Fibroblast of skin of abdomen (primary cell): ENCODE measurements around the gene WEE1.
"Not testable (repeated sequence)": the region's sequence is repeated elsewhere in the genome, so short reads cannot be mapped to it uniquely, and the experiment has no call there.

ENCODE experiments used
- DNase-seq: peaks from one replicate; pipeline ENCODE4 v3.0.0-alpha.2; 2013

The WEE1 gene

GRCh38 chr11:9600166-9600565, 26.7 kb downstream of the WEE1 start:
- no peak for DNase-seq

GRCh38 chr11:9600644-9601036, 27.2 kb downstream of the WEE1 start:
- DNase-seq, result no peak

DNA sequence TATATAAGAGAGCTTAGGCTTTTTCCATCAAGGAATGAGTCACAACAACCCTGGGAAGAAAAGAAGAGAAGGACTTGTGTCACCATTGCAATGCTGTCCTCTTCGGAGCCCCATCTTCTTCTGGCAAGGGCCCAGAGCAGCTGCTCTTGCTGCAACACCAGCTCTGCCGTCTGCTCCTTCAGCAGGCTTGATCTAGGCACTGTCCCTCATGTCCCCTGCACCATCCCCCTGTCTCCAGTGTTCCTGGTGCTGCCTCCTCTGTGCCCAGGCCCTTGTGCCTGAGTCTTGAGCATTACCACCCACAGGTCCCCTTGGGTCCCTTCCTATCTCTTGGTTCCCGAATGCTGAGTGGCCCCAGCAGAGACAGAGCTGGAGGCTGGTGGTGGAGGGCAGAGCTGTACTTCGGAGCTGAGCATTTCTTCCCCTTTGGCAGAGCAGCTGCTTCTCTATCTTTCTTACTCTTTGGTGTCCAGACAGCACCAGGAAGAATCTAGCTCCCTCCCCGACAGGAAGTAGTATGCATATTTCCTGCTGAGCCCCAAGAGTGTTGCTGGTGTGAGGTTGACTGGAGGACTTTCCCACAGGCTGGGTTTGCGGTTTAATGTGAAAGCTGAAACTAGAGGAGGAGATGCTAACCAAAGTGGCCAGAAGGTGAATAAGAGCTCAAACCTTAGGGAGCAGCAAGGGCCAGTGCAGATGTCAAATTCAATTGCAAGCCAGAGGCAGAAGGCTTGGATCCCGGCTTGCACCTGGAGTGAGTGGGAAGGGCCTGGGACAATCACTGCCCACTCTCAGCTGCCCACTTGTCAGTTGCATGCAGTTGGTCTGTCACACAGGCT, 27.8 kb downstream of the WEE1 start:
- DNase-seq, result peak; percentile 82

DNA sequence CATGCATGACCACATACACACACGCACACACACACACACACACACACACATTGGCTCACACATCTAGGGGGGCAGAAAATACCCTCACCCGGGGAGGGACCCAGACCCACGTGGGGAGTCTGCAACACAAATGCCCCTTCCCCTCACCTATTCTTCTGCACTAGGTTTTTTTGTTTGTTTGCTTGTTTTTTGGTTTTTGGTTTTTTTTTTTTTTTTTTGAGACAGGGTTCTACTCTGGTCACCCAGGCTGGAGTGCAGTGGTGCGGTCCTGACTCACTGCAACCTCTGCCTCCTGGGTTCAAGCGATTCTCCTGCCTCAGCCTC, 28.4 kb downstream of the WEE1 start:
- DNase-seq, result no peak

DNA sequence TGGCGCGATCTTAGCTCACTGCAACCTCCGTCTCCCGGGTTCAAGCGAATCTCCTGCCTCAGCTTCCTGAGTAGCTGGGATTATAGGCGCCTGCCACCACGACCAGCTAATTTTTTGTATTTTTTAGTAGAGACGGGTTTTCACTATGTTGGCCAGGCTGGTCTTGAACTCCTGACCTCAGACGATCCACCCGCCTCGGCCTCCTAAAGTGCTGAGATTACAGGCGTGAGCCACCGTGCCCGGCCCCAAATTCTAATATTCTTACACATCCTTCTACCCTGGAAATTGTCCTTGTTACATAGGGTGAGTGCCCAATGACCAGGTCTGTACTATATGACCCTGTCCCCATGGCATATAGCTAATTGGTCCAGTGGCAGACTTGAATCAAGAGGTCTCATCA, 29.7 kb downstream of the WEE1 start:
- not testable (repeated sequence) for DNase-seq

DNA sequence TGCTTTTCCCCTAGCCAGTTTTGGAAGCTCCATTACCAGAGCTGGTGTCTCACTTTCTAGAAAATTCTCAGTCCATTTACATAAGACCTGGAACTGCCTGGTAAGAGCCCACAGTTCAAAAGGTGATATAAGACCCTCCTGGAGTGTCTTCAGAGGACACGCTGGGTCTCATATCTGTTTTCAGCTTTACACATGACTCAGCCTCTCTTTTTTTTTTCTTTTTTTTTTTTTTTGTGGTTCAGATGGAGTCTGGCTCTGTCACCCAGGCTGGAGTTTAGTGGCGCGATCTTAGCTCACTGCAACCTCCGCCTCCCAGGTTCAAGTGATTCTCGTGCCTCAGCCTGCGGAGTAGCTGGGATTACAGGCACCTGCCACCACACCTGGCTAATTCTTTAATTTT, 30.7 kb downstream of the WEE1 start:
- DNase-seq, result no peak

DNA sequence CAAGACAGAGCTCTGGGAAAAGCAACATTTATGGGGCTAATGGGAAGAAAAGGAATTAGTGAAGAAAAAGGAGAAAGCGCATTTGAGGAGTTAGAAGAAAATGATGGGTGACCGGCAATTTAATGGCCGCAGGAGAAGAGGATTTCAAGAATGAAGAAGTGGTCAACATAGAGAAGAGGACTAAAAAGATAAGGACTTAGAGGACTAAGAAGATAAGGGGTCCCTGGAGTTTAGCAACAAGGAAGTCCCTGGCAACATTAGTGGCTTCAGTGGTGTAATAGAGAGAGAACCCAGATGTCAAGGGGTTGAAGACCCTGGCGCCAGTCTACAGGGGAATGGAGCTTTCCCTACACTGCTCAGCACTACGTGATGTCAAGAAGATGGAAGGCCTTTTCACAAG, 32.3 kb downstream of the WEE1 start:
- no peak for DNase-seq

- DNase-seq, result no peak
Measured at GRCh38 chr11:9606809-9607510, 33.5 kb downstream of the WEE1 start.

- DNase-seq, result no peak
Measured at GRCh38 chr11:9607511-9607899, 34.0 kb downstream of the WEE1 start.

- no peak for DNase-seq
Measured at GRCh38 chr11:9609002-9609759, 35.7 kb downstream of the WEE1 start.

DNA sequence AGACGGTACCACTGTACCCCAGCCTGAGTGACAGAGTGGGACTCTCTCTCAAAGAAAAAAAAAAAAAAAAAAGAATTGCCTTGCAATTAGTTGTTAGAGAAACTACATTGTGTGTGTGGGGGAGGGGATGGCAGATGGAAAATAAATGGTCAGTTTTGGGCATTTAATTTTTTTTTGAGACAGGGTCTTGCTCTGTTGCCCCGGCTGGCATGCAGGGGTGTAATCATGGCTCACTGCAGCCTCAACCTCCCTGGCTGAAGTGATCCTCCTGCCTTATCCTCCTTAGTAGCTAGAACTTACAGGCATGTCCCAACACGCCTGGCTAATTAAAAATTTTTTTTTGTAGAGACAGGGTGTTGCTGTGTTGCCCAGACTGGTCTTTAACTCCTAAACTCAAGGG, 36.4 kb downstream of the WEE1 start:
- no peak for DNase-seq

DNA sequence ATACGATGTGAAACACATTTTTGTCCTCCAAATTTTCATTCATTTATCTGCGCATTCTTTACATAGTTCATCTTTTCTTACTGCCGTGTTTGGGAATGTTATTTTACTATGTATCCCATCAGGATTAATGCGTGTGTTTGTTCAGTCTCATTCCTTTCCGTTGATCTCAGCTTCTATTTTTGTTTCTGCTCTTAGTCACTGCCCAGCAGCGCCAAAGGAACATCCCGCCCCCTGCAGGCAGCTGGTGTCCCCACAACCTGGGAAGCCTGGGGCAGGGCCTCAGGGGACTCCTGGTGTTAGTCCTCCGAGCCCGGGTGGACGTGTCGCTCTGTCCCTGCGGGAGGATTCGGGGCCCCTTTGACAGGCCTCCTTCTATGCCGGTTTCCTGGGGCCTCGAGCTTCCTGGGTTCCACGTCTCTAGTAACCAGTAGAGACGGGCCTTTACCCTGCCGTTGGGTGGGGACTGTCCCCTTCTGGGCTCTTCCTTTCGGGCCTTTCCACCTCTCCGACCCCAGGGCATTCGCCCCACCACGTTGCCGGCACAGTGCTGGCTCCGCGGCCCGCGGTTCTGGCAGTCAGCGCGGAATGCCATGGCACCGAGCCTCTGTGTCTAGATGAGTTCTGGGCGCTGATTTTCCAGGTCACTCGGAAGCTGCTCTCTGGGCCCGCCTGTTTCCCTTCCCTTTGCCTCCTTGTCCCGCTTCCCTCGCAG, 39.8 kb downstream of the WEE1 start:
- peak; percentile 98 for DNase-seq

- DNase-seq, result peak; percentile 84
Measured at GRCh38 chr11:9613830-9614762, 40.6 kb downstream of the WEE1 start.

DNA sequence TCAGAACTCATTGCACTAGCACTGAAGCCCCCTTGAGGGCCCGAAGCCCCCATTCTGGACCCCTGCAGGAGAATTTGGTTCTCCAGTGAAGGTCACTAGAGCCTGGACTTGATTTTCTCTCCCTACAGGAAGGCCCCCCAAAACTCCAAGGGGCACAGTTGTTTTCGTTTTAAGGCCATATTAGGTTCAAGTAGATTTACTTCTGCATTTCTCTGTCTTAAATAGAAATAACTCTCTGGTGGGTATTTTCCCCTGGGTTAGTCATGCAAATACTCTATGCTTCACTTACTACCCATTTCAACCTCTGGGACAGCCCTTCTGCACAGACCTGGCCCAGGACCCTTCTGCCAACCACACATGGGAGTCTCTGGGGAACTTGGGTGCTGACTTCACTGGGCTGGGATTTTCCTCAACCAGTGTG, 41.6 kb downstream of the WEE1 start:
- DNase-seq, result no peak

- DNase-seq, result peak; percentile 46
Measured at GRCh38 chr11:9616042-9616675, 42.7 kb downstream of the WEE1 start.

DNA sequence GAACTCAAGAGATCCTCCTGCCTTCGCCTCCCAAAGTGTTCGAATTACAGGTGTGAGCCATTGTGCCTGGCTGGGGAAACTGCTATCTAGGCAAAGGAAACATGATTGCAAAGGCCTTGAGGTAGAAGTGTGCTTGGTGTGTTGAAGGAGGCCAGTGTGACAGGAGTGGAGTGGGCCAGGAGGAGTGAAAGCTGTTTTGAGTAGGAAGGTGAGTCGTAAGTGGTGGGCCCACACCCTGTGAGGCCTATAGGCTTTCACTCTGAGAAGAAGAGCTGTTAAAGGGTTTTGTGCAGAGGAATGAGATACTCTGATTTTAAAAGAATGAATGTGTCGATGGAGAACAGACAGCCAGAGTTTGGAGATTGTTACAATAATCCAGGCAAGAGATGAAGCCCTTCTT, 43.4 kb downstream of the WEE1 start:
- DNase-seq, result peak; percentile 35

- DNase-seq, result peak; percentile 86
Measured at GRCh38 chr11:9617940-9618339, 44.5 kb downstream of the WEE1 start.

DNA sequence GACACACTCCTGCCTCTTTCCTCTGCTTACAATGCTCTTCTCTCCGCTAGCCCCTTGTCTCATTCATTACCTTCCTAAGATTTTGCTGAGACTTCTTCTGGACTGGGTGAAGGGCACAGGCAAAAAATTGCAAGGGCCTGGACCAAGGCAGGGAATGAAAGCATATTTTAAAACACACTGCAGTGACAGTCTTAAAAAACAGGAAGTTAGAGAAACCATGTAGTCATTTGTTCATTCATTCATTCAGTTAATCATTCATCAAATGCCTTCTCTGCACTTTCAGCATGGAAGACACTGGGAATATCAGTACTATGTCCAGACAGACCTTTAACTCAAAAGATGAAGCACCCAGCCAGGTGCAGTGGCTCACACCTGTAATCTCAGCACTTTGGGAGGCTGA, 45.5 kb downstream of the WEE1 start:
- DNase-seq, result no peak

DNA sequence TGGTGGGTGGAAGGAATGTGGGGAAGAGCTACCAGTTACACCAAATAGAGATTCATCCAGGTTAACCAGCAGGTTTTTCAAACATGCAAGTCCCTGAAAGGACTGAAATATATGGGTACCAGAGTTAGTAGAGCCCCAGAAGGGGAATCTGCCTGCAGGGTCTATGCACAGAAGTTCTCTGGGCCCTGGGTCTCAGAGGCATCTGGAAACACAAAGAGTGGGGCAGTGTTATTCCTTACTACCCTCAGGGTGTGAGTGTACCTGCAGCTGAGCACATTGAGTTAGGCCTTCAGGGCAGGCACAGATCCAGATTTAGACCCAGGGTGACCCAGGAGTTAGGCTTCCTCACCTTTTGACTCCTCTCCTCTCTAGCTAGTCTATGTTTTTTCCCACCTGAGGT, 46.5 kb downstream of the WEE1 start:
- no peak for DNase-seq

GRCh38 chr11:9622353-9622752, 48.9 kb downstream of the WEE1 start:
- not testable (repeated sequence) for DNase-seq

- not testable (repeated sequence) for DNase-seq
Measured at GRCh38 chr11:9623053-9623452, 49.6 kb downstream of the WEE1 start.
